SK-N-SH treated with all-trans-retinoic acid at 6 μM for 48 hours (cell line): ENCODE data around the gene SYNGR3.

Experiments used
- ATAC-seq: fragments of 200-7000 bp; cut with Tn5 transposase; 3 replicates; pipeline ENCODE4 v1.9.1; 2020; ENCODE audit warnings: mild to moderate bottlenecking, moderate library complexity
- ARNTL ChIP-seq: fragments of 450-650 bp; formaldehyde crosslinking; IDR thresholded peaks from 2 replicates; pipeline ENCODE4 v1.5.0; 2020; ENCODE audit warnings: low read depth, mild to moderate bottlenecking, moderate library complexity, borderline replicate concordance
- BACH2 ChIP-seq: fragments of 250-450 bp; sonication (Bioruptor Pico); IDR thresholded peaks from 2 replicates; pipeline ENCODE4 v1.9.0; 2021; ENCODE audit warnings: mild to moderate bottlenecking, borderline replicate concordance
- CREB5 ChIP-seq: fragments of 250-450 bp; sonication (Bioruptor Pico); IDR thresholded peaks from 2 replicates; pipeline ENCODE4 v1.5.1; 2020; ENCODE audit warnings: low read depth, mild to moderate bottlenecking, moderate library complexity
- CSDC2 ChIP-seq: fragments of 250-450 bp; sonication (Bioruptor Pico); IDR thresholded peaks from 2 replicates; pipeline ENCODE4 v1.5.0; 2020; ENCODE audit warnings: mild to moderate bottlenecking, moderate library complexity
- CSRNP3 ChIP-seq: fragments of 250-450 bp; sonication (Bioruptor Pico); IDR thresholded peaks from 2 replicates; pipeline ENCODE4 v1.5.1; 2021; ENCODE audit warnings: mild to moderate bottlenecking, moderate library complexity
- ESRRG ChIP-seq: fragments of 250-450 bp; sonication (Bioruptor Pico); IDR thresholded peaks from 2 replicates; pipeline ENCODE4 v1.6.1; 2021; ENCODE audit warnings: mild to moderate bottlenecking
- GLIS3 ChIP-seq: fragments of 250-450 bp; sonication (Bioruptor Pico); IDR thresholded peaks from 2 replicates; pipeline ENCODE4 v1.5.0; 2020; ENCODE audit warnings: mild to moderate bottlenecking, moderate library complexity
- ISL1 ChIP-seq: fragments of 250-450 bp; sonication (Bioruptor Pico); IDR thresholded peaks from 2 replicates; pipeline ENCODE4 v2.1.2; 2022; ENCODE audit warnings: mild to moderate bottlenecking, moderate library complexity
- OSR1 ChIP-seq: fragments of 250-450 bp; sonication (Bioruptor Pico); IDR thresholded peaks from 2 replicates; pipeline ENCODE4 v1.8.0; 2022; ENCODE audit warnings: moderate library complexity, mild to moderate bottlenecking, inconsistent platforms
- PATZ1 ChIP-seq: fragments of 250-450 bp; sonication (Bioruptor Pico); IDR thresholded peaks from 2 replicates; pipeline ENCODE4 v1.8.0; 2020; ENCODE audit warnings: mild to moderate bottlenecking, moderate library complexity, borderline replicate concordance
- POU6F1 ChIP-seq: fragments of 250-450 bp; sonication (Bioruptor Pico); IDR thresholded peaks from 2 replicates; pipeline ENCODE4 v1.8.0; 2021; ENCODE audit warnings: low read depth, mild to moderate bottlenecking, moderate library complexity, borderline replicate concordance
- PPARA ChIP-seq: fragments of 250-450 bp; sonication (Bioruptor Pico); IDR thresholded peaks from 2 replicates; pipeline ENCODE4 v1.5.0; 2020; ENCODE audit warnings: mild to moderate bottlenecking, borderline replicate concordance
- RARB ChIP-seq: fragments of 250-450 bp; sonication (Bioruptor Pico); IDR thresholded peaks from 2 replicates; pipeline ENCODE4 v1.8.0; 2021; ENCODE audit warnings: mild to moderate bottlenecking, moderate library complexity
- SNAI2 ChIP-seq: fragments of 250-450 bp; sonication (Bioruptor Pico); IDR thresholded peaks from 2 replicates; pipeline ENCODE4 v1.5.0; 2020; ENCODE audit warnings: mild to moderate bottlenecking, moderate library complexity
- TCF4 ChIP-seq: fragments of 250-450 bp; sonication (Bioruptor Pico); IDR thresholded peaks from 2 replicates; pipeline ENCODE4 v1.8.0; 2021; ENCODE audit warnings: mild to moderate bottlenecking, moderate library complexity, borderline replicate concordance
- TOX ChIP-seq: fragments of 250-450 bp; sonication (Bioruptor Pico); IDR thresholded peaks from 2 replicates; pipeline ENCODE4 v1.8.0; 2021; ENCODE audit warnings: mild to moderate bottlenecking, moderate library complexity, borderline replicate concordance
- TSHZ2 ChIP-seq: fragments of 250-450 bp; sonication (Bioruptor Pico); IDR thresholded peaks from 2 replicates; pipeline ENCODE4 v1.5.0; 2020; ENCODE audit warnings: mild to moderate bottlenecking, moderate library complexity
- ZC3H10 ChIP-seq: fragments of 250-450 bp; sonication (Bioruptor Pico); IDR thresholded peaks from 2 replicates; pipeline ENCODE4 v1.5.1; 2021; ENCODE audit warnings: mild to moderate bottlenecking, moderate library complexity
- ZFP3 ChIP-seq: fragments of 250-450 bp; sonication (Bioruptor Pico); IDR thresholded peaks from 2 replicates; pipeline ENCODE4 v1.5.0; 2020; ENCODE audit warnings: mild to moderate bottlenecking, moderate library complexity
- ZFP30 ChIP-seq: fragments of 450-650 bp; formaldehyde crosslinking; IDR thresholded peaks from 2 replicates; pipeline ENCODE4 v1.5.0; 2022; ENCODE audit warnings: mild to moderate bottlenecking, moderate library complexity
- ZNF565 ChIP-seq: fragments of 450-650 bp; formaldehyde crosslinking; conservative IDR thresholded peaks from 2 replicates; pipeline ENCODE4 v1.5.0; 2020; ENCODE audit warnings: low read depth, mild to moderate bottlenecking, moderate library complexity
- ZNF70 ChIP-seq: fragments of 450-650 bp; formaldehyde crosslinking; IDR thresholded peaks from 2 replicates; pipeline ENCODE4 v1.5.0; 2020; ENCODE audit warnings: mild to moderate bottlenecking, moderate library complexity
- ZNF8 ChIP-seq: fragments of 450-650 bp; formaldehyde crosslinking; IDR thresholded peaks from 2 replicates; pipeline ENCODE4 v1.5.0; 2020; ENCODE audit warnings: mild to moderate bottlenecking, moderate library complexity

SYNGR3 gene

GRCh38 chr16:1982991-1983543, 6.7 kb upstream of the SYNGR3 start:
- TF ChIP-seq ARNTL, result no peak
- no peak for TF ChIP-seq RARB (CRISPR knock-in tag)
- no peak for TF ChIP-seq SNAI2 (CRISPR knock-in tag)
- no peak for TF ChIP-seq CSDC2
- TF ChIP-seq TCF4 (CRISPR knock-in tag), result 0 out of 2 replicates have a peak, but pooled peaks have one; percentile 11
- TF ChIP-seq ZFP3 (CRISPR knock-in tag), result no peak
- no peak for TF ChIP-seq ISL1
- no peak for TF ChIP-seq OSR1 (CRISPR knock-in tag)
- TF ChIP-seq, all 23 proteins: peak for 1
- ATAC-seq, result no peak

- TF ChIP-seq PATZ1 (CRISPR knock-in tag) (no peak), PPARA (CRISPR knock-in tag) (no peak), ZNF8 (CRISPR knock-in tag) (no peak), ZNF70 (no peak; the same call in 1 of the 2 replicates), OSR1 (CRISPR knock-in tag) (no peak), ARNTL (no peak), ZFP30 (CRISPR knock-in tag) (peak; percentile 26; the same call in 1 of the 2 replicates), POU6F1 (no peak), ZFP3 (CRISPR knock-in tag) (peak; percentile 70; the same call in 1 of the 2 replicates), CSDC2 (peak; percentile 92), CSRNP3 (CRISPR knock-in tag) (no peak), TSHZ2 (CRISPR knock-in tag) (peak; percentile 89), CREB5 (CRISPR knock-in tag) (no peak), ZC3H10 (CRISPR knock-in tag) (0 out of 2 replicates have a peak, but pooled peaks have one; percentile 10), ISL1 (peak; percentile 38; the same call in 1 of the 2 replicates), ESRRG (CRISPR knock-in tag) (no peak), SNAI2 (CRISPR knock-in tag) (peak; percentile 94), GLIS3 (CRISPR knock-in tag) (peak; percentile 77; the same call in 1 of the 2 replicates), TOX (CRISPR knock-in tag) (no peak), RARB (CRISPR knock-in tag) (no peak), BACH2 (CRISPR knock-in tag) (no peak), TCF4 (CRISPR knock-in tag) (no peak), ZNF565 (peak; percentile 72; the same call in 1 of the 2 replicates)
Measured at GRCh38 chr16:1983544-1984346, 6.0 kb upstream of the SYNGR3 start, which contains the start of gene GFER. GFER (plus strand) TSS chr16:1984193; CDS start chr16:1984219, 26 bp downstream.

More at GRCh38 chr16:1983544-1984346, 6.0 kb upstream of the SYNGR3 start, which contains the start of gene GFER:
- peak; percentile 91 for ATAC-seq
